NB4 (cell line): ENCODE results near the gene BIK.
A peak's percentile ranks its signal among the peaks of the same experiment; 100 is the strongest.

ENCODE experiments used
- DNase-seq: peaks from one replicate; pipeline ENCODE4 v3.0.0; 2010; ENCODE audit warnings: low read depth
- H3K4me3 ChIP-seq: one replicate; pipeline ENCODE4 v1.5.1; 2011; ENCODE audit warnings: mild to moderate bottlenecking, low read depth, low read length, moderate library complexity
- MYC ChIP-seq: IDR thresholded peaks from 2 replicates; pipeline ENCODE4 v1.6.1; 2011; ENCODE audit warnings: low read depth, low read length
- POLR2A ChIP-seq: IDR thresholded peaks from 2 replicates; pipeline ENCODE4 v1.6.1; 2011; ENCODE audit warnings: mild to moderate bottlenecking; ENCODE audit not compliant: insufficient read length; ENCODE audit errors: extremely low read depth
- TF ChIP-seq, protein P1 (sequence below): IDR thresholded peaks from 2 replicates; pipeline ENCODE4 v1.6.1; 2011; ENCODE audit warnings: low read depth, low read length
- TF ChIP-seq, protein P2 (sequence below): IDR thresholded peaks from one replicate; pipeline ENCODE4 v1.5.1; 2012; ENCODE audit warnings: low read depth, low read length

BIK gene

DNA sequence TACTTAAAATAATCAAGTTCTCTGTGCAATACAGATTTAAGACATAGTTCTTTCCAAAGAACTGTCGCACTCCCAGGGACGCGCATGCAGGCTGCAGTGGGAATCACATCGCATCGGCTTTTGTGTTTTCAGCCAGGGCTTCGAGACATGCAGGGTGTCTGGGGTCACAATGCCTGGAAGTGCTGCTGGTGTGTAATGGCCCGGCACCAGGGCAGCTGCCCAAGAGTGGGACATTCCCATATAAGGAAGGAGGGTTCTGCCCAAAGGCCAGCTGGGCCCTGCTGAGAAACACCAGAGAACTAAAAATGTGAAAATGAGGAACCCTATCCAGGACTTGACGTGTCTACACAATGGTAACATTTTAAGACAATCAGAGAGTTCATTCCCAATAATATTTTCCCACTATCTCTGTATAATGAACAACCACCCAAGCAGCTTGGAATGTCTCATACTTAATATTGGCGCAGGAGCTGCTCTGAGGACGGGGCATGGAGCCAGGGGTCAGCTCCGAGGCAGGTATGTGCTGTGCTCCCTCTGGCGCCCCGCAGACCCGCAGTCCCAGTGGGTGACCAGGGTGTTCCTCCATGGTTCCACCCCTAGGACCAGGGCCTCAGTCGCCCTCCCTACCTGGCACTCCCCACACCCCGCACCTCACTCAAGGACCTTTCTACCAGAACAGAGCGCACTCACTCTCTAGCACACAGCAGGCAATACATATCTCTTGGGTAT is 21.4 kb downstream of the BIK start:
- TF ChIP-seq, protein P1, sequence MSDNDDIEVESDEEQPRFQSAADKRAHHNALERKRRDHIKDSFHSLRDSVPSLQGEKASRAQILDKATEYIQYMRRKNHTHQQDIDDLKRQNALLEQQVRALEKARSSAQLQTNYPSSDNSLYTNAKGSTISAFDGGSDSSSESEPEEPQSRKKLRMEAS = no peak
- TF ChIP-seq POLR2A (no peak), MYC (no peak)
- TF ChIP-seq, protein P2, sequence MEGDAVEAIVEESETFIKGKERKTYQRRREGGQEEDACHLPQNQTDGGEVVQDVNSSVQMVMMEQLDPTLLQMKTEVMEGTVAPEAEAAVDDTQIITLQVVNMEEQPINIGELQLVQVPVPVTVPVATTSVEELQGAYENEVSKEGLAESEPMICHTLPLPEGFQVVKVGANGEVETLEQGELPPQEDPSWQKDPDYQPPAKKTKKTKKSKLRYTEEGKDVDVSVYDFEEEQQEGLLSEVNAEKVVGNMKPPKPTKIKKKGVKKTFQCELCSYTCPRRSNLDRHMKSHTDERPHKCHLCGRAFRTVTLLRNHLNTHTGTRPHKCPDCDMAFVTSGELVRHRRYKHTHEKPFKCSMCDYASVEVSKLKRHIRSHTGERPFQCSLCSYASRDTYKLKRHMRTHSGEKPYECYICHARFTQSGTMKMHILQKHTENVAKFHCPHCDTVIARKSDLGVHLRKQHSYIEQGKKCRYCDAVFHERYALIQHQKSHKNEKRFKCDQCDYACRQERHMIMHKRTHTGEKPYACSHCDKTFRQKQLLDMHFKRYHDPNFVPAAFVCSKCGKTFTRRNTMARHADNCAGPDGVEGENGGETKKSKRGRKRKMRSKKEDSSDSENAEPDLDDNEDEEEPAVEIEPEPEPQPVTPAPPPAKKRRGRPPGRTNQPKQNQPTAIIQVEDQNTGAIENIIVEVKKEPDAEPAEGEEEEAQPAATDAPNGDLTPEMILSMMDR = no peak
- no peak overlapping the region for H3K4me3 ChIP-seq
- no peak for DNase-seq

DNA sequence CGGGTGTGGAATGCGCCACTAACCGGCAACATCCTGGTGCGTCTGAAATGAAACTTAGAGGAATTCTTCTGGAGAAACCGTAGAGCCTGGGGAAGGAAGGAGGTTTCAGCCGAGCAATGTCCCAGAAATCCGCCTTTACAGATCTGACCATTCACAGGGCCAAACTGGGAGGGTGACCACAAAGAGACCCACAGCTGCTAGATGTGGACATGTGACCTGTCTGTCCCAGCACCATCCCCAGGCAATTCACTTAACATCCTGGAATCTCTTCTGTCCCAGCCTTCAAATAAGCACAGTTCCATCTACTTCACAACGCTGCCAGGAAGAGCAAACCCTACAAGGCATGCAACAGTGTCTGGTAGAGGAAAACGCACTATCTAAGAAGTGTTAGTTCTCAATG is 22.9 kb downstream of the BIK start:
- no peak overlapping the region for H3K4me3 ChIP-seq
- no peak for DNase-seq
- TF ChIP-seq, protein P1 = no peak
- TF ChIP-seq, protein P2 = no peak
- TF ChIP-seq POLR2A = no peak
- TF ChIP-seq MYC = no peak

DNA sequence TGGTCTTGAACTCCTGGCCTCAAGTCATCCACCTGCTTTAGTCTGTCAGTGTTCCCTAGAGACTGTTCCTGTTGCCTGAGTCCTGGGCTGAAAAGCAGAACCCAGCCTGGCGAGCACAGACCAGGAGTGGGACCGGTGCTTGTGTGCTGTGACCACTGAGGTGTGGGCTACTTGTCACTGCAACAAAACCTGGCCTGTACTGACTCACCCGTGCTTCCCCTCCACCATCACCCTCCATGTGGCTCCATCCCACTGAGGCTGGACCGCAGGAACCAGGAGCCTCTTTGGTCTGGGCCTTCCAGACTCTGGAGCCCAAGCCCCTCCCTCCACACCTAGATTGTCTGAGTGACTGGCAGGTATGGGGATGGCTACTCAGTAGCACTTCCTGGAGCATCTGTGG is 24.0 kb downstream of the BIK start:
- TF ChIP-seq POLR2A (no peak), MYC (no peak)
- TF ChIP-seq, protein P2 = no peak
- TF ChIP-seq, protein P1 = no peak
- DNase-seq = no peak
- no peak overlapping the region for H3K4me3 ChIP-seq

DNA sequence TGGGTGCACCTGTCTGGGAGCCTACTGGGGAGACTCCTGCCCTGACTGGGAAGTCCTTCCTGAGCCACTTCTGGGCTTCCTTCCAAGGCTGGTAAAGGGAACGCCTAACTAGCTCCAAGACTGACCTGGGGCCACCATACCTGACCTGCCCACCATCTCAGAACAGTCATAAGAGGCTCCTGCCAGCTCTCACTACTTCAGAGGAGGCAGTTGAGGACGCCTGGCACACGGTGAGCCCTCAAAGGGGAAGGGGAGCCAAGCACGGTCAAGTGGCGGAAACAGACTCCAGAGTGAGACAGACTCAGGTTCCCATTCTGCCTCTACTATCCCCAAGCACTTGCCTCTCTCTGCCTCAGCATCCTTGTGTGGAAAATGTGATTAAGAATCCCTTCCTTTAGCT is 25.0 kb downstream of the BIK start:
- no peak for DNase-seq
- no peak overlapping the region for H3K4me3 ChIP-seq
- TF ChIP-seq, protein P1 = no peak
- TF ChIP-seq POLR2A (no peak), MYC (no peak)
- TF ChIP-seq, protein P2 = no peak

DNA sequence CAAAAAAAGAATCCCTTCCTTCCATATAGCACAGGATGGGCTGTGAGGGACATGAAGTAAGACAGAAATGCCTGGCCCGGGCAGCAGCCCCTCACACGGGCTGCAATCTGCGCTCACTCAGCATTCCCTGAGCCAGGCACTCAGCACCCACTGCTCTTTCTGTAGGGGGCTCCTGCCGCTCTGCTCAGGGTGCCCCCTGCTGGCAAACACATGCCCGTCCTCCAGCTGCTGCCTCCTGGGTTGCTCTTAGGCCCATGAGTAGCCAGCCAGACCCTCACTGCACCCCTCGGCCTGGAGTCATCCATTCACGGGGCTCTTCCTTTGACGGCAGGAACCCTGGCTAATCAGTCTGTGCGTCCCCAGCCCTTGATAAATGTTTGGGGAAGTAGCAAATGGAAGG is 25.7 kb downstream of the BIK start:
- DNase-seq = peak; percentile 70
- H3K4me3 ChIP-seq = no peak overlapping the region
- TF ChIP-seq, protein P2 = peak; percentile 87
- TF ChIP-seq, protein P1 = no peak
